ENCODE data around the gene ADAM15.

ADAM15 gene

DNA sequence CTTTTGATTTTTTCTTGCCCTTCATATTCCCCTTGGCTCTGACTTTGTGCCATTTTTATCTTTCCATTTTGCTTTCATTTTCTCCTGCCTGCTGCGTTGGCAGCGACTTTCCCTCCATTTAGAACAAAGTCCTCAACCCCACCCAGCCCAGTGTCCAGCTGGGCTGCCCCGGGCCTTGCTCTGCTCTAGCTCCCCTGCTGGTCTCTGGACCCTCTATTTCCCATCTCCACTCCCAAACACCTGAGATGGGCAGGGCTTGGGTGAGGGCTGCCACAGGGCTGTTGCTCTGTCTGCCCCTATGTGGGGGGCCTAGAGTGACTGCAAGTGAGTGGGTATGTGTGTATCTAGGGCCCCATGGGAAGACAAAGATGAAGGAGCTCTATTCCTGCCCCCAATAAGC lies 7.3 kb upstream of the ADAM15 start:
- DNase-seq (ENCODE audit: extremely low read depth, low read depth) = no peak
- no peak overlapping the region for H3K4me3 ChIP-seq (replicated peaks; ENCODE audit: low read depth, low read length)
- TF ChIP-seq, protein P1, sequence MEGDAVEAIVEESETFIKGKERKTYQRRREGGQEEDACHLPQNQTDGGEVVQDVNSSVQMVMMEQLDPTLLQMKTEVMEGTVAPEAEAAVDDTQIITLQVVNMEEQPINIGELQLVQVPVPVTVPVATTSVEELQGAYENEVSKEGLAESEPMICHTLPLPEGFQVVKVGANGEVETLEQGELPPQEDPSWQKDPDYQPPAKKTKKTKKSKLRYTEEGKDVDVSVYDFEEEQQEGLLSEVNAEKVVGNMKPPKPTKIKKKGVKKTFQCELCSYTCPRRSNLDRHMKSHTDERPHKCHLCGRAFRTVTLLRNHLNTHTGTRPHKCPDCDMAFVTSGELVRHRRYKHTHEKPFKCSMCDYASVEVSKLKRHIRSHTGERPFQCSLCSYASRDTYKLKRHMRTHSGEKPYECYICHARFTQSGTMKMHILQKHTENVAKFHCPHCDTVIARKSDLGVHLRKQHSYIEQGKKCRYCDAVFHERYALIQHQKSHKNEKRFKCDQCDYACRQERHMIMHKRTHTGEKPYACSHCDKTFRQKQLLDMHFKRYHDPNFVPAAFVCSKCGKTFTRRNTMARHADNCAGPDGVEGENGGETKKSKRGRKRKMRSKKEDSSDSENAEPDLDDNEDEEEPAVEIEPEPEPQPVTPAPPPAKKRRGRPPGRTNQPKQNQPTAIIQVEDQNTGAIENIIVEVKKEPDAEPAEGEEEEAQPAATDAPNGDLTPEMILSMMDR (IDR thresholded peaks at IDR 0.05; ENCODE audit: low read depth, low read length, missing control alignments) = no peak

DNA sequence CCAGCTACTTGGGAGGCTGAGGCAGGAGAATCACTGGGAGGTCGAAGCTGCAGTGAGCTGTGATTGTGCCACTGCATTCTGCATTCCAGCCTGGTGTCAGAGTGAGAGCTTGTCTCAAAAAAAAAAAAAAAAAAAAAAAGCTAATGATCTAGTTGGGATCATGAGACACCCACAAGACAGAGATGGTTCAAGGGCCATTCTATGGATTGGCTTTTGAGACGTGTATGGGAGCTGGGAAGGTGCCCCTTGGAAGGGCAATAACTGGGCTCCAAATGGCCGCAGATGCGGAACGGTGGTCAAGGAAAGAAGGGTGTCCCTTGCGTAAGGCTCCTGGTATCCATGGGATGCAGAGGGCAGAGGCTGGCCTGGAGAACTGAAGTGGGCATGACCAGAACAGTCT lies 6.8 kb upstream of the ADAM15 start:
- TF ChIP-seq, protein P1 (IDR thresholded peaks at IDR 0.05; ENCODE audit: low read depth, low read length, missing control alignments) = no peak
- H3K4me3 ChIP-seq (replicated peaks; ENCODE audit: low read depth, low read length) = no peak overlapping the region
- DNase-seq (ENCODE audit: extremely low read depth, low read depth) = no peak

DNA sequence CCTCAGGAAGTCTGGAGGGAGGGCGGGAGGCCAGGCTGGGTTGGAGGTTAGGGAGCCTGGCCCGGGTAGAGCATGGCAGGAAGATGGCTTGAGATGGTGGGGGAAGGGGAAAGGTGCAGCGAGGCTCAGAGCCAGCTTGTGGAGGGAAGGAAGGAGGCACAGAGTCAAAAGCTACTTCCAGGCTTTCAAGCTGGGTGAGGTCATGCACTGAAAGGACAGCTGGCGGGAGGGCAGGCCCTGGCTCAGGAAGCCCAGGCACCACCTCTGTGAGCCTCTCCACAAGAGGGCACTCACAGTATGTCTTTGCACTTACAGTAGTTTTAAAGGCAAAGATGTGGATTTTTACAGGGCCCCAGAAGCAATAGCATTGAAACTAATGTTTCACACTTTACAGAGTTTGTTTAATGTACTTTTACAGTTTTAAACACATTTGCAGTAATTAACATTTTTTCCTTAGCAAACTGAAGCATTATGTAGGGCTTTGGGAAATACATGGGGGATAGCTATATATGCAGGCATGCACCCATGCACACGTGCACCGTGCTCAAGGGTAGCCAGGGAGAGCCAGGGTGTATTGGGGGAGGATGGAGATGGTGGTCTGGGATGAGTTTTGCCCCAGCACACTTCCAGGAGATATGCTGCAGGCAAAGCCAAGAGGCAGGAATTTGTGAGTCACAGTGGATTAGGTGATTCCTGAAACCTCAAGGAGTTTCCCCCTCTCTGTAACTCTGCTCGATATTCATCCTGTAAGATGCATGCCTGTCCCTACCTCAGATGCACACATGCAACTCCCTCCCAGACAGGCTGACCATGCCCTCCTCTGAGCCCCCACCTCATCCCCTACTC lies 6.1 kb upstream of the ADAM15 start:
- H3K4me3 ChIP-seq (replicated peaks; ENCODE audit: low read depth, low read length) = no peak overlapping the region
- TF ChIP-seq, protein P1 (IDR thresholded peaks at IDR 0.05; ENCODE audit: low read depth, low read length, missing control alignments) = peak; percentile 77
- no peak for DNase-seq (ENCODE audit: extremely low read depth, low read depth)

DNA sequence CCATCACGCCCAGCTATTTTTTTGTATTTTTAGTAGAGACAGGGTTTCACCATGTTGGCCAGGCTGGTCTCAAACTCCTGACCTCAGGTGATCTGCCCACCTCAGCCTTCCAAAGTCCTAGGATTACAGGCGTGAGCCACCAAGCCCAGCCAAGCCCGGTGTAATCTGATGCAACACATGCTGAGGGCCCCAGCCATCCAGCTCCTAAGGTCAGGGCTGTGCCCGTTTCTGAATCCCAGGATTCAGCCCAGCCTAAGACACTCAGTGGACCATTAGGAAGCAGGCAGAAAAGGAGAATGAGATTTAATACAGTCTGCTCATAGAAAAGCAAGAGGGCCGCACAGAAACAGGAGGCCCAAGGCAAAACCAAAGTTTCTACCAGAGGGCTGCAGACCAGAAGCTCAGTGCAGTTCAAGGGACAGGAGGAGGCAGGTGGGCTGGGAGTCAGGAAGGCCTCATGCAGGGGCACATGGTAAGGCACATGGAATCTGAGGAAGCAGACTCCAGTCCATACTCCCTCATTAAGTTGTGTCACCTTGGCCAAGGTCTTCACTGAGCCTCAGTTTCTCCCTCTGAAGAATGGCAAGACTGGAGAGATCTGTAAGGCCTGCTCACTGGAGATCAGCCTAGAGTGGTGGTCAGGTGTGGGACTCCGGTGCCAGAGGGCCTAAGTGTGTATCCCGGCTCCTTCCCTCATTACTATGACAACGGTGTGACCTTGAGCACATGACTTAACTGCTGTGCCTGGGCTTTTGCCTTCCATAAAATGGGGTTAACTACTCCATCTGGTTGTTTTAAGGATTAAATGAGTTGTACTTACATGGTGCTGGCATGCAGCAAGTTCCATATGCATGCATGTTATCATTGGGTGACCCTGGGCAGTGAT lies 2.4 kb upstream of the ADAM15 start:
- TF ChIP-seq, protein P1 (IDR thresholded peaks at IDR 0.05; ENCODE audit: low read depth, low read length, missing control alignments) = no peak
- no peak for DNase-seq (ENCODE audit: extremely low read depth, low read depth)

DNA sequence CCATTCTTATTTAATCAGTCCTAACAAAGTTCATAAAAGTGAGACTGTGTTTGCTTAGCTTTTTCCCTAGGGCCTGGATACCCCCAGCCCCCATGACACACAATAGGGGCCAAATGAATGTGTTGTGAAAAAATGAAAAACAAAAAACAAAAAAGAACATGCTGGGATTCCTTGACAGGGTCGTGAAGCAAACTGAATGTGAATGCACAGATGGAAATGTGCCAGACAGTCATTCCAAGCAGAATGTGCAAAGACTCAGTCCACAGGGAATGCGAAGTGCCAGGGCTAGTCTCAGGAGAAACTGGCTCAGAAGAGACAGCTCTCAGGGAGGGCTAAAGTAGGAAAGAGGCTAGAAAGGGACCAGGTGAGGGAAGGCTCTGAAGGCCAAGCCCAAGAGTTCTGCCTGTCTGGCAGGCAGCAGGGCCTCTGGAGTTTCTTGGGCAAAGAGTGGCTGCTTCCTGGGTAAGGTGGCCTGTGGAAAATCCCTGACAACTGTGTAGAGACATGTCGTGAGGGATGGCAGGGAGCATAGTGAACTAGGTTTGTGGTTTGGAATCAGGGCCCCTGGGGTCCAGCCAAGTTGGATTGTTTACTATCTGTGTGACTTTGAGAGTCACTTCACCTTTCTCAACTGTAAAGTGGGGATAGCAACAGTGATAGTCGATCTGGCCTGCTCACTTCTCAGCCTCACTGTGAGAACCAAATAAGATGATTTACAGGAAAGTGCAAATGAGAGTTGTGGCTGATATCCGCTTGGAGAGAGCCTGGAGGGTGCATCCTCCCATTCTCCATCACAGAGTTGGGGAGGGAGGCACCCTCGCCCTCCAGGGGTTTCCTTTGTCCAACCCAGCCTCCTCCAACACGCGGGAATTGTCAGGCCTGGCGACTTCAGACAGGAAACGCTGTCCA lies 1.2 kb upstream of the ADAM15 start:
- H3K4me3 ChIP-seq (replicated peaks; ENCODE audit: low read depth, low read length) = peak overlapping the region; percentile 89
- TF ChIP-seq, protein P1 (IDR thresholded peaks at IDR 0.05; ENCODE audit: low read depth, low read length, missing control alignments) = no peak
- no peak for DNase-seq (ENCODE audit: extremely low read depth, low read depth)

More for the DNA sequence above, 2.4 kb upstream of the ADAM15 start:
- no peak overlapping the region for H3K4me3 ChIP-seq (replicated peaks; ENCODE audit: low read depth, low read length)

DNA sequence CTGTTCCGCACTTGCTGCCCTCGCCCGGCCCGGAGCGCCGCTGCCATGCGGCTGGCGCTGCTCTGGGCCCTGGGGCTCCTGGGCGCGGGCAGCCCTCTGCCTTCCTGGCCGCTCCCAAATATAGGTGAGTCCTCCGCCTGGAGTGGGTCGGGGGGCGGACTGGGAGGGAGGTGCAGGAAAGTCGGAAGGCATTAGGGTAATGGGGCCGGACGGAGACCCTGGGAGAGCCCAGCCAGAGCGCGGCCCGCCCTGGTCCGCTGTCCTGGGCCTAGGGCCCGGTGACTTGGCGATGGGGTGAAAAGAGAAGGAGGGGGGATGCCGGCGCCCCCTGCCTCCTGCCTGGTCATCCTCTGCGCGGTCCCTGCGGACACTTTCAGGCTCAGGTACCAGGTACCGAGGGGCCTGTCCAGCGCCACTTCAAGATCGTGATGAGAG lies 243 bp downstream of the ADAM15 start:
- DNase-seq (ENCODE audit: extremely low read depth, low read depth) = no peak
- TF ChIP-seq, protein P1 (IDR thresholded peaks at IDR 0.05; ENCODE audit: low read depth, low read length, missing control alignments) = no peak

More for the DNA sequence above, 243 bp downstream of the ADAM15 start:
- H3K4me3 ChIP-seq (replicated peaks; ENCODE audit: low read depth, low read length) = peak overlapping the region; percentile 89
